GM18499 (cell line): Measurements from ENCODE around the gene S1PR4.
"Not testable (repeated sequence)": the region's sequence is repeated elsewhere in the genome, so short reads cannot be mapped to it uniquely, and the experiment has no call there.

Experiments
- ATAC-seq: cut with Tn5 transposase; IDR thresholded peaks from one replicate; pipeline ENCODE4 v1.9.1; 2021; ENCODE audit warnings: moderate number of reproducible peaks; ENCODE audit not compliant: insufficient read depth, unreplicated experiment

The S1PR4 gene

GRCh38 chr19:3151563-3152418 lies 26.8 kb upstream of the S1PR4 start:
- ATAC-seq: no peak

- no peak for ATAC-seq
Measured at GRCh38 chr19:3152419-3152780, 26.2 kb upstream of the S1PR4 start.

GRCh38 chr19:3153286-3154230 lies 25.0 kb upstream of the S1PR4 start:
- no peak for ATAC-seq

- ATAC-seq: not testable (repeated sequence)
Measured at GRCh38 chr19:3154447-3154846, 24.1 kb upstream of the S1PR4 start.

- ATAC-seq: no peak
Measured at GRCh38 chr19:3154957-3155736, 23.4 kb upstream of the S1PR4 start.

- no peak for ATAC-seq
Measured at GRCh38 chr19:3157096-3157845, 21.3 kb upstream of the S1PR4 start.

GRCh38 chr19:3159565-3159964 lies 19.0 kb upstream of the S1PR4 start:
- no peak for ATAC-seq

- ATAC-seq: no peak
Measured at GRCh38 chr19:3160219-3160618, 18.4 kb upstream of the S1PR4 start.

- ATAC-seq: no peak
Measured at GRCh38 chr19:3161453-3161852, 17.1 kb upstream of the S1PR4 start.

- no peak for ATAC-seq
Measured at GRCh38 chr19:3162418-3163229, 15.9 kb upstream of the S1PR4 start.

- ATAC-seq: no peak
Measured at GRCh38 chr19:3163230-3163886, 15.2 kb upstream of the S1PR4 start.

GRCh38 chr19:3163943-3164342 lies 14.6 kb upstream of the S1PR4 start:
- ATAC-seq: no peak

- ATAC-seq: no peak
Measured at GRCh38 chr19:3167533-3168272, 10.9 kb upstream of the S1PR4 start.

- no peak for ATAC-seq
Measured at GRCh38 chr19:3171894-3172672, 6.5 kb upstream of the S1PR4 start.

- ATAC-seq: not testable (repeated sequence)
Measured at GRCh38 chr19:3172673-3173000, 5.9 kb upstream of the S1PR4 start.

GRCh38 chr19:3175781-3176714 lies 2.5 kb upstream of the S1PR4 start:
- no peak for ATAC-seq
